GM12891 (cell line): ENCODE data around the gene TBX1.

Experiments used
- POLR2A ChIP-seq: IDR thresholded peaks from 2 replicates; pipeline ENCODE4 v1.6.1; 2011; ENCODE audit warnings: low read depth, low read length, control low read depth
- SPI1 ChIP-seq: IDR thresholded peaks from 2 replicates; pipeline ENCODE4 v1.6.1; 2011; ENCODE audit warnings: low read depth, low read length, control low read depth
- TAF1 ChIP-seq: IDR thresholded peaks from 2 replicates; pipeline ENCODE4 v1.6.1; 2011; ENCODE audit warnings: low read depth, low read length, control low read depth

GRCh38 chr22:19796160-19796559, 35.6 kb downstream of the TBX1 start:
- no peak for TF ChIP-seq POLR2A
- no peak for TF ChIP-seq TAF1
- TF ChIP-seq SPI1 = no peak
